NCI-H1092 treated with DMSO at 0.1 percent for 48 hours (cell line): ENCODE measurements around the gene HADHA.
"Not testable (repeated sequence)": the region's sequence is repeated elsewhere in the genome, so short reads cannot be mapped to it uniquely, and the experiment has no call there.

Experiments used
- DNase-seq: peaks from one replicate; lab custom pipeline; 2025; lab: John Stamatoyannopoulos, UW

HADHA gene

GRCh38 chr2:26174691-26175465, 69.6 kb downstream of the HADHA start:
- DNase-seq: no peak

- DNase-seq: no peak
Observed at GRCh38 chr2:26173776-26174482, 70.5 kb downstream of the HADHA start.

- DNase-seq: no peak
Observed at GRCh38 chr2:26172871-26173775, 71.3 kb downstream of the HADHA start, which contains the start of gene GAREM2. TSS of gene GAREM2 (plus strand) at chr2:26173088. CDS start at chr2:26173221, 133 bp downstream.

- no peak for DNase-seq
Observed at GRCh38 chr2:26172189-26172870, 72.1 kb downstream of the HADHA start.

- no peak for DNase-seq
Observed at GRCh38 chr2:26170795-26171194, 73.6 kb downstream of the HADHA start.

GRCh38 chr2:26169681-26170414, 74.6 kb downstream of the HADHA start:
- no peak for DNase-seq

- DNase-seq: no peak
Observed at GRCh38 chr2:26169226-26169625, 75.2 kb downstream of the HADHA start.

- DNase-seq: no peak
Observed at GRCh38 chr2:26168785-26169184, 75.6 kb downstream of the HADHA start.

- not testable (repeated sequence) for DNase-seq
Observed at GRCh38 chr2:26166541-26166940, 77.9 kb downstream of the HADHA start.

- no peak for DNase-seq
Observed at GRCh38 chr2:26165403-26165802, 79.0 kb downstream of the HADHA start.

- no peak for DNase-seq
Observed at GRCh38 chr2:26164641-26165211, 79.7 kb downstream of the HADHA start.

GRCh38 chr2:26164231-26164630, 80.2 kb downstream of the HADHA start:
- no peak for DNase-seq

GRCh38 chr2:26162963-26163362, 81.5 kb downstream of the HADHA start:
- DNase-seq: no peak

GRCh38 chr2:26161926-26162325, 82.5 kb downstream of the HADHA start:
- no peak for DNase-seq

- no peak for DNase-seq
Observed at GRCh38 chr2:26157580-26157979, 86.9 kb downstream of the HADHA start.

- no peak for DNase-seq
Observed at GRCh38 chr2:26150243-26150642, 94.2 kb downstream of the HADHA start.

- DNase-seq: no peak
Observed at GRCh38 chr2:26148501-26148900, 95.9 kb downstream of the HADHA start.

GRCh38 chr2:26144953-26145680, 99.3 kb downstream of the HADHA start:
- peak; percentile 33 for DNase-seq

GRCh38 chr2:26144031-26144430, 100.4 kb downstream of the HADHA start:
- no peak for DNase-seq
